Measurements from ENCODE around the gene KDM1B. TPM values are rescaled to one million over a fixed set of nuclear protein-coding genes. Genes with fewer than 3 reads are reported as not detected.

Gene KDM1B
- total and polyA plus RNA-seq, 2 experiments from 2014 or later: 3.8 to 9.0 TPM

DNA sequence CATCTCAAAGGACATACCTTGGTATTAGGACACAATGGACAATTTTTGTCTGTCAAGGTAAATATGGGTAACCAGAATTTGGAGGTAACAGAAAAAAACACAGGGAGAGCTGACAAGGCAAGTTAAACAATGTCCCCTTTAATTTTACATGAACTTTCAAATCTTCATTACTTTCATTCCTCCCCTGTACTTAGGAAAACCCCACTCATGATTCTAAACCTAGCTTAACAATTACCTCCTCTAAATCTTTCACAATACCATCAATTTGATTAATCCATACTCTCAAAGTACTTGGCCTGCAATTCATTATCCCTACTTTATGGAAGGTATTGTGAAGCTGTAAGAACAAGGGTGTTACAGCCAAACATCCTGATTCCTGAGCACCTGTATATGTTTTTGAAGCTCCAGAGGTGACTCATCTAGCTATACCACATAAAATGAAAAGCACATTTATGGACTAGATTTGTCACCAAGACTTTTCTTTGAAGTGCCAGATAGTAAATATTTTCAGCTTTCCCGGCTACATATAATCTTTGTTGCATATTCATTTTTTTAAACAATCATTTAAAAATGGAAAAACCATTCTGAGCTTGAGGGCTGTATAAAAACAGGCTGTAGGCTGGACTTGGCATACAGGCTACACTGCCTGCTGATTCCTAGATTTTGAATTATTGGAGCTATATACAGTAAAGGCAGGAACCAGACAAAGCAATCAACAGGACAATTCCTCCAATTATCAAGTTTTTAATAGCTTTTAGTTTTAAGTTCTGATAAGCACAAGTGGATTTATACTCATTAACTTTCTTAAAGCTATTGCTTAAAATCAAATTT is 86.2 kb downstream of the KDM1B start:
- H3K4me3 Mint-ChIP-seq: no peak overlapping the region
- H3K9me3 Mint-ChIP-seq: no peaks in the 10 kb centered on the region
- H3K27me3 Mint-ChIP-seq (ENCODE audit: insufficient read depth, low read depth, poor library complexity): peaks cover 6% of the 10 kb centered on the region
- peaks cover 99% of the 10 kb centered on the region for H3K79me2 ChIP-seq (replicated peaks; ENCODE audit: insufficient read depth)
- DNase-seq (ENCODE audit: low spot score): no peak
- H3K27me3 ChIP-seq (ENCODE audit: insufficient read depth): no peaks in the 10 kb centered on the region
- H3K36me3 Mint-ChIP-seq (ENCODE audit: low read depth): peaks cover 92% of the 10 kb centered on the region
- H3K4me1 Mint-ChIP-seq: peaks cover 28% of the 10 kb centered on the region; the same call in 2 of the 3 replicates
- H3K9me2 ChIP-seq (ENCODE audit: insufficient read depth): no peaks in the 10 kb centered on the region
- H4K20me1 ChIP-seq (replicated peaks; ENCODE audit: insufficient read depth): peaks cover 16% of the 10 kb centered on the region
- ATAC-seq: no peak
- no peak overlapping the region for H2AFZ ChIP-seq
- H3K4me1 ChIP-seq (ENCODE audit: insufficient read depth): no peaks in the 10 kb centered on the region
- H3F3A ChIP-seq (replicated peaks; ENCODE audit: low read depth): no peaks in the 10 kb centered on the region
- H3K27ac ChIP-seq (ENCODE audit: low read depth): peak overlapping the region; percentile 3; the same call in 1 of the 2 replicates
- no peak overlapping the region for H3K4me2 ChIP-seq
- no peak overlapping the region for H3K4me3 ChIP-seq
- H3K27ac Mint-ChIP-seq: peak overlapping the region; percentile 33
- TF ChIP-seq POLR2AphosphoS5 (IDR thresholded peaks at IDR 0.05; ENCODE audit: low read depth): no peak
- H3K36me3 ChIP-seq (ENCODE audit: insufficient read depth): peaks cover 40% of the 10 kb centered on the region

DNA sequence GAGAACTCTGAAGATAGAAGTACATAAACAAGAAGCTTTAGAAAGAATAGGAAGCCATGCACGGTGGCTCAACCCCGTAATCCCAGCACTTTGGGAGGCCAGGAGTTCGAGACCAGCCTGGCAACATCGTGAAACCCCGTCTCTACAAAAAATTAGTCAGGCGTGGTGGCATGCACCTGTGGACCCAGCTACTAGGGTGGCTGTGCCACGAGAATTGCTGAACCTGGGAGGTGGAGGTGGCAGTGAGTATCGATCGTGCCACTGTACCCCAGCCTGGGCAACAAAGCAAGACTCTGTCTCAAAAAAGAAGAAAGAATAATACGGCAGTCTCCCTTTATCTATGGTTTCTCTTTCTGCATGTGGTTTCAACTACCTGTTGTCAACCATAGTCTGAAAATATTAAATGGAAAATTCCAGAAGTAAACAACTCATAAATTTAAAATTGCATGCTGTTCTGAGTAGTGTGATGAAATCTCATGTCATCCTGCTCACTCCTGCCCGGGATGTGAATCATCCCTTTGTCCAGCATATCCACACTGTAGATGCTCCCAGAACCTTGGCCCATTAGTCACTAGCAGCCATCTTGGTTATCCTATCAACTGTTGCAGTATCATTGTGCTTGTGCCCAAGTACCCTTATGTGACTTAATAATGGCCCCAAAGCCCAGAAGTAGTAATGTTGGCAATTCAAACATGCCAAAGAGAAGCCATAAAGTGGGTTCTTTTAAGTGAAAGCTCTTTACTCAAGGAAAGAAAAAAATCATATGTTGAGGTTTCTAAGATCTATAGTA is 87.0 kb downstream of the KDM1B start:
- H3K79me2 ChIP-seq (replicated peaks; ENCODE audit: insufficient read depth): peaks cover 99% of the 10 kb centered on the region
- Mint-ChIP-seq H3K9me3 (no peaks in the 10 kb centered on the region), H3K27me3 (ENCODE audit: insufficient read depth, low read depth, poor library complexity) (peaks cover 6% of the 10 kb centered on the region), H3K4me3 (no peak overlapping the region), H3K36me3 (ENCODE audit: low read depth) (peaks cover 92% of the 10 kb centered on the region), H3K4me1 (peaks cover 28% of the 10 kb centered on the region; the same call in 2 of the 3 replicates), H3K27ac (peak overlapping the region; percentile 80; the same call in 1 of the 2 replicates)
- ATAC-seq (no peak), DNase-seq (ENCODE audit: low spot score) (no peak)
- no peak overlapping the region for H3K4me2 ChIP-seq
- peak overlapping the region; percentile 3; the same call in 1 of the 2 replicates for H3K27ac ChIP-seq (ENCODE audit: low read depth)
- no peaks in the 10 kb centered on the region for H3F3A ChIP-seq (replicated peaks; ENCODE audit: low read depth)
- H3K4me1 ChIP-seq (ENCODE audit: insufficient read depth): no peaks in the 10 kb centered on the region
- H3K27me3 ChIP-seq (ENCODE audit: insufficient read depth): no peaks in the 10 kb centered on the region
- no peak overlapping the region for H3K4me3 ChIP-seq
- no peaks in the 10 kb centered on the region for H3K9me2 ChIP-seq (ENCODE audit: insufficient read depth)
- no peak overlapping the region for H2AFZ ChIP-seq
- peaks cover 16% of the 10 kb centered on the region for H4K20me1 ChIP-seq (replicated peaks; ENCODE audit: insufficient read depth)
- peaks cover 40% of the 10 kb centered on the region for H3K36me3 ChIP-seq (ENCODE audit: insufficient read depth)
- TF ChIP-seq, protein P1, sequence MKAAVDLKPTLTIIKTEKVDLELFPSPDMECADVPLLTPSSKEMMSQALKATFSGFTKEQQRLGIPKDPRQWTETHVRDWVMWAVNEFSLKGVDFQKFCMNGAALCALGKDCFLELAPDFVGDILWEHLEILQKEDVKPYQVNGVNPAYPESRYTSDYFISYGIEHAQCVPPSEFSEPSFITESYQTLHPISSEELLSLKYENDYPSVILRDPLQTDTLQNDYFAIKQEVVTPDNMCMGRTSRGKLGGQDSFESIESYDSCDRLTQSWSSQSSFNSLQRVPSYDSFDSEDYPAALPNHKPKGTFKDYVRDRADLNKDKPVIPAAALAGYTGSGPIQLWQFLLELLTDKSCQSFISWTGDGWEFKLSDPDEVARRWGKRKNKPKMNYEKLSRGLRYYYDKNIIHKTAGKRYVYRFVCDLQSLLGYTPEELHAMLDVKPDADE (IDR thresholded peaks at IDR 0.05): no peak
- TF ChIP-seq, protein P2, sequence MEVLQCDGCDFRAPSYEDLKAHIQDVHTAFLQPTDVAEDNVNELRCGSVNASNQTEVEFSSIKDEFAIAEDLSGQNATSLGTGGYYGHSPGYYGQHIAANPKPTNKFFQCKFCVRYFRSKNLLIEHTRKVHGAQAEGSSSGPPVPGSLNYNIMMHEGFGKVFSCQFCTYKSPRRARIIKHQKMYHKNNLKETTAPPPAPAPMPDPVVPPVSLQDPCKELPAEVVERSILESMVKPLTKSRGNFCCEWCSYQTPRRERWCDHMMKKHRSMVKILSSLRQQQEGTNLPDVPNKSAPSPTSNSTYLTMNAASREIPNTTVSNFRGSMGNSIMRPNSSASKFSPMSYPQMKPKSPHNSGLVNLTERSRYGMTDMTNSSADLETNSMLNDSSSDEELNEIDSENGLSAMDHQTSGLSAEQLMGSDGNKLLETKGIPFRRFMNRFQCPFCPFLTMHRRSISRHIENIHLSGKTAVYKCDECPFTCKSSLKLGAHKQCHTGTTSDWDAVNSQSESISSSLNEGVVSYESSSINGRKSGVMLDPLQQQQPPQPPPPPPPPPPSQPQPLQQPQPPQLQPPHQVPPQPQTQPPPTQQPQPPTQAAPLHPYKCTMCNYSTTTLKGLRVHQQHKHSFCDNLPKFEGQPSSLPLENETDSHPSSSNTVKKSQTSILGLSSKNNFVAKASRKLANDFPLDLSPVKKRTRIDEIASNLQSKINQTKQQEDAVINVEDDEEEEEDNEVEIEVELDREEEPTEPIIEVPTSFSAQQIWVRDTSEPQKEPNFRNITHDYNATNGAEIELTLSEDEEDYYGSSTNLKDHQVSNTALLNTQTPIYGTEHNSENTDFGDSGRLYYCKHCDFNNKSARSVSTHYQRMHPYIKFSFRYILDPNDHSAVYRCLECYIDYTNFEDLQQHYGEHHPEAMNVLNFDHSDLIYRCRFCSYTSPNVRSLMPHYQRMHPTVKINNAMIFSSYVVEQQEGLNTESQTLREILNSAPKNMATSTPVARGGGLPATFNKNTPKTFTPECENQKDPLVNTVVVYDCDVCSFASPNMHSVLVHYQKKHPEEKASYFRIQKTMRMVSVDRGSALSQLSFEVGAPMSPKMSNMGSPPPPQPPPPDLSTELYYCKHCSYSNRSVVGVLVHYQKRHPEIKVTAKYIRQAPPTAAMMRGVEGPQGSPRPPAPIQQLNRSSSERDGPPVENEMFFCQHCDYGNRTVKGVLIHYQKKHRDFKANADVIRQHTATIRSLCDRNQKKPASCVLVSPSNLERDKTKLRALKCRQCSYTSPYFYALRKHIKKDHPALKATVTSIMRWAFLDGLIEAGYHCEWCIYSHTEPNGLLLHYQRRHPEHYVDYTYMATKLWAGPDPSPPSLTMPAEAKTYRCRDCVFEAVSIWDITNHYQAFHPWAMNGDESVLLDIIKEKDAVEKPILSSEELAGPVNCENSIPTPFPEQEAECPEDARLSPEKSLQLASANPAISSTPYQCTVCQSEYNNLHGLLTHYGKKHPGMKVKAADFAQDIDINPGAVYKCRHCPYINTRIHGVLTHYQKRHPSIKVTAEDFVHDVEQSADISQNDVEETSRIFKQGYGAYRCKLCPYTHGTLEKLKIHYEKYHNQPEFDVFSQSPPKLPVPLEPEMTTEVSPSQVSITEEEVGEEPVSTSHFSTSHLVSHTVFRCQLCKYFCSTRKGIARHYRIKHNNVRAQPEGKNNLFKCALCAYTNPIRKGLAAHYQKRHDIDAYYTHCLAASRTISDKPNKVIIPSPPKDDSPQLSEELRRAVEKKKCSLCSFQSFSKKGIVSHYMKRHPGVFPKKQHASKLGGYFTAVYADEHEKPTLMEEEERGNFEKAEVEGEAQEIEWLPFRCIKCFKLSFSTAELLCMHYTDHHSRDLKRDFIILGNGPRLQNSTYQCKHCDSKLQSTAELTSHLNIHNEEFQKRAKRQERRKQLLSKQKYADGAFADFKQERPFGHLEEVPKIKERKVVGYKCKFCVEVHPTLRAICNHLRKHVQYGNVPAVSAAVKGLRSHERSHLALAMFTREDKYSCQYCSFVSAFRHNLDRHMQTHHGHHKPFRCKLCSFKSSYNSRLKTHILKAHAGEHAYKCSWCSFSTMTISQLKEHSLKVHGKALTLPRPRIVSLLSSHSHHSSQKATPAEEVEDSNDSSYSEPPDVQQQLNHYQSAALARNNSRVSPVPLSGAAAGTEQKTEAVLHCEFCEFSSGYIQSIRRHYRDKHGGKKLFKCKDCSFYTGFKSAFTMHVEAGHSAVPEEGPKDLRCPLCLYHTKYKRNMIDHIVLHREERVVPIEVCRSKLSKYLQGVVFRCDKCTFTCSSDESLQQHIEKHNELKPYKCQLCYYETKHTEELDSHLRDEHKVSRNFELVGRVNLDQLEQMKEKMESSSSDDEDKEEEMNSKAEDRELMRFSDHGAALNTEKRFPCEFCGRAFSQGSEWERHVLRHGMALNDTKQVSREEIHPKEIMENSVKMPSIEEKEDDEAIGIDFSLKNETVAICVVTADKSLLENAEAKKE (CRISPR knock-in tag; IDR thresholded peaks at IDR 0.05): no peak
- TF ChIP-seq ZNF331 (CRISPR knock-in tag; IDR thresholded peaks at IDR 0.05; ENCODE audit: low read depth) (no peak), JUNB (IDR thresholded peaks at IDR 0.05; ENCODE audit: unreplicated experiment) (no peak), STAT1 (IDR thresholded peaks at IDR 0.05; ENCODE audit: unreplicated experiment) (no peak), EZH2 (IDR thresholded peaks at IDR 0.05; ENCODE audit: low read depth, unreplicated experiment) (no peak), POLR2AphosphoS5 (IDR thresholded peaks at IDR 0.05; ENCODE audit: low read depth) (no peak)
- TF ChIP-seq, protein P3, sequence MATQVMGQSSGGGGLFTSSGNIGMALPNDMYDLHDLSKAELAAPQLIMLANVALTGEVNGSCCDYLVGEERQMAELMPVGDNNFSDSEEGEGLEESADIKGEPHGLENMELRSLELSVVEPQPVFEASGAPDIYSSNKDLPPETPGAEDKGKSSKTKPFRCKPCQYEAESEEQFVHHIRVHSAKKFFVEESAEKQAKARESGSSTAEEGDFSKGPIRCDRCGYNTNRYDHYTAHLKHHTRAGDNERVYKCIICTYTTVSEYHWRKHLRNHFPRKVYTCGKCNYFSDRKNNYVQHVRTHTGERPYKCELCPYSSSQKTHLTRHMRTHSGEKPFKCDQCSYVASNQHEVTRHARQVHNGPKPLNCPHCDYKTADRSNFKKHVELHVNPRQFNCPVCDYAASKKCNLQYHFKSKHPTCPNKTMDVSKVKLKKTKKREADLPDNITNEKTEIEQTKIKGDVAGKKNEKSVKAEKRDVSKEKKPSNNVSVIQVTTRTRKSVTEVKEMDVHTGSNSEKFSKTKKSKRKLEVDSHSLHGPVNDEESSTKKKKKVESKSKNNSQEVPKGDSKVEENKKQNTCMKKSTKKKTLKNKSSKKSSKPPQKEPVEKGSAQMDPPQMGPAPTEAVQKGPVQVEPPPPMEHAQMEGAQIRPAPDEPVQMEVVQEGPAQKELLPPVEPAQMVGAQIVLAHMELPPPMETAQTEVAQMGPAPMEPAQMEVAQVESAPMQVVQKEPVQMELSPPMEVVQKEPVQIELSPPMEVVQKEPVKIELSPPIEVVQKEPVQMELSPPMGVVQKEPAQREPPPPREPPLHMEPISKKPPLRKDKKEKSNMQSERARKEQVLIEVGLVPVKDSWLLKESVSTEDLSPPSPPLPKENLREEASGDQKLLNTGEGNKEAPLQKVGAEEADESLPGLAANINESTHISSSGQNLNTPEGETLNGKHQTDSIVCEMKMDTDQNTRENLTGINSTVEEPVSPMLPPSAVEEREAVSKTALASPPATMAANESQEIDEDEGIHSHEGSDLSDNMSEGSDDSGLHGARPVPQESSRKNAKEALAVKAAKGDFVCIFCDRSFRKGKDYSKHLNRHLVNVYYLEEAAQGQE (IDR thresholded peaks at IDR 0.05; ENCODE audit: unreplicated experiment): no peak

Measured in GM23338 (cell line).